ENCODE data around the gene ZNF827. TPM values are rescaled to one million over a fixed set of nuclear protein-coding genes. Genes with fewer than 3 reads are reported as not detected.

Gene ZNF827
- 10.8 and 14.1 TPM in 2 replicates for total RNA-seq (2014; rRNA removed; shearing (Covaris generic))

GRCh38 chr4:145938618-145939440, at the start of gene ZNF827:
ZNF827 (minus strand) TSS chr4:145938823; CDS start chr4:145938407, 416 bp downstream.
- DNase-seq (ENCODE audit: low spot score): peak; percentile 66

- no peak for DNase-seq (ENCODE audit: low spot score)
Observed at GRCh38 chr4:145984563-145984962, 45.9 kb upstream of the ZNF827 start.

- no peak for DNase-seq (ENCODE audit: low spot score)
Observed at GRCh38 chr4:145982791-145983190, 44.2 kb upstream of the ZNF827 start.

GRCh38 chr4:145979160-145979559, 40.5 kb upstream of the ZNF827 start:
- DNase-seq (ENCODE audit: low spot score): no peak

GRCh38 chr4:145976680-145977079, 38.1 kb upstream of the ZNF827 start:
- DNase-seq (ENCODE audit: low spot score): no peak

GRCh38 chr4:145960012-145960411, 21.4 kb upstream of the ZNF827 start:
- no peak for DNase-seq (ENCODE audit: low spot score)

- no peak for DNase-seq (ENCODE audit: low spot score)
Observed at GRCh38 chr4:145957302-145957701, 18.7 kb upstream of the ZNF827 start.

- peak; percentile 38 for DNase-seq (ENCODE audit: low spot score)
Observed at GRCh38 chr4:145956288-145956890, 17.8 kb upstream of the ZNF827 start.

GRCh38 chr4:145954924-145955339, 16.3 kb upstream of the ZNF827 start:
- DNase-seq (ENCODE audit: low spot score): peak; percentile 90

- no peak for DNase-seq (ENCODE audit: low spot score)
Observed at GRCh38 chr4:145951931-145952330, 13.3 kb upstream of the ZNF827 start.

- no peak for DNase-seq (ENCODE audit: low spot score)
Observed at GRCh38 chr4:145945431-145946155, 7.0 kb upstream of the ZNF827 start.

GRCh38 chr4:145944886-145945285, 6.3 kb upstream of the ZNF827 start:
- no peak for DNase-seq (ENCODE audit: low spot score)

GRCh38 chr4:145939856-145940255, 1.2 kb upstream of the ZNF827 start:
- DNase-seq (ENCODE audit: low spot score): peak; percentile 61

- no peak for DNase-seq (ENCODE audit: low spot score)
Observed at GRCh38 chr4:145939441-145939750, 773 bp upstream of the ZNF827 start.

GRCh38 chr4:145937971-145938611, 532 bp downstream of the ZNF827 start:
- DNase-seq (ENCODE audit: low spot score): peak; percentile 18

GRCh38 chr4:145936997-145937901, 1.4 kb downstream of the ZNF827 start:
- DNase-seq (ENCODE audit: low spot score): peak; percentile 52

- DNase-seq (ENCODE audit: low spot score): peak; percentile 53
Observed at GRCh38 chr4:145936142-145936996, 2.3 kb downstream of the ZNF827 start.

- DNase-seq (ENCODE audit: low spot score): peak; percentile 33
Observed at GRCh38 chr4:145935253-145936141, 3.1 kb downstream of the ZNF827 start.

GRCh38 chr4:145934434-145935047, 4.1 kb downstream of the ZNF827 start:
- DNase-seq (ENCODE audit: low spot score): no peak
